C4-2B (cell line): ENCODE data around the gene VEGFD.

Experiments used
- H3K27ac ChIP-seq: fragments of 450-650 bp; 2 replicates; pipeline ENCODE4 v1.5.1; 2017
- ZFX ChIP-seq: fragments of 450-650 bp; IDR thresholded peaks from 2 replicates; pipeline ENCODE4 v1.6.1; 2017
- TF ChIP-seq, protein P1 (sequence below): fragments of 450-650 bp; conservative IDR thresholded peaks from 2 replicates; pipeline ENCODE4 v1.5.1; 2017; ENCODE audit warnings: mild to moderate bottlenecking

VEGFD gene, protein sequence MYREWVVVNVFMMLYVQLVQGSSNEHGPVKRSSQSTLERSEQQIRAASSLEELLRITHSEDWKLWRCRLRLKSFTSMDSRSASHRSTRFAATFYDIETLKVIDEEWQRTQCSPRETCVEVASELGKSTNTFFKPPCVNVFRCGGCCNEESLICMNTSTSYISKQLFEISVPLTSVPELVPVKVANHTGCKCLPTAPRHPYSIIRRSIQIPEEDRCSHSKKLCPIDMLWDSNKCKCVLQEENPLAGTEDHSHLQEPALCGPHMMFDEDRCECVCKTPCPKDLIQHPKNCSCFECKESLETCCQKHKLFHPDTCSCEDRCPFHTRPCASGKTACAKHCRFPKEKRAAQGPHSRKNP

GRCh38 chrX:15384304-15384703 is at the start of gene VEGFD:
VEGFD (minus strand) TSS chrX:15384413; CDS start chrX:15383946, 467 bp downstream.
- no peak within 1 kb of the TSS for H3K27ac ChIP-seq
- no peak for TF ChIP-seq ZFX
- TF ChIP-seq, protein P1, sequence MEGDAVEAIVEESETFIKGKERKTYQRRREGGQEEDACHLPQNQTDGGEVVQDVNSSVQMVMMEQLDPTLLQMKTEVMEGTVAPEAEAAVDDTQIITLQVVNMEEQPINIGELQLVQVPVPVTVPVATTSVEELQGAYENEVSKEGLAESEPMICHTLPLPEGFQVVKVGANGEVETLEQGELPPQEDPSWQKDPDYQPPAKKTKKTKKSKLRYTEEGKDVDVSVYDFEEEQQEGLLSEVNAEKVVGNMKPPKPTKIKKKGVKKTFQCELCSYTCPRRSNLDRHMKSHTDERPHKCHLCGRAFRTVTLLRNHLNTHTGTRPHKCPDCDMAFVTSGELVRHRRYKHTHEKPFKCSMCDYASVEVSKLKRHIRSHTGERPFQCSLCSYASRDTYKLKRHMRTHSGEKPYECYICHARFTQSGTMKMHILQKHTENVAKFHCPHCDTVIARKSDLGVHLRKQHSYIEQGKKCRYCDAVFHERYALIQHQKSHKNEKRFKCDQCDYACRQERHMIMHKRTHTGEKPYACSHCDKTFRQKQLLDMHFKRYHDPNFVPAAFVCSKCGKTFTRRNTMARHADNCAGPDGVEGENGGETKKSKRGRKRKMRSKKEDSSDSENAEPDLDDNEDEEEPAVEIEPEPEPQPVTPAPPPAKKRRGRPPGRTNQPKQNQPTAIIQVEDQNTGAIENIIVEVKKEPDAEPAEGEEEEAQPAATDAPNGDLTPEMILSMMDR: no peak

DNA sequence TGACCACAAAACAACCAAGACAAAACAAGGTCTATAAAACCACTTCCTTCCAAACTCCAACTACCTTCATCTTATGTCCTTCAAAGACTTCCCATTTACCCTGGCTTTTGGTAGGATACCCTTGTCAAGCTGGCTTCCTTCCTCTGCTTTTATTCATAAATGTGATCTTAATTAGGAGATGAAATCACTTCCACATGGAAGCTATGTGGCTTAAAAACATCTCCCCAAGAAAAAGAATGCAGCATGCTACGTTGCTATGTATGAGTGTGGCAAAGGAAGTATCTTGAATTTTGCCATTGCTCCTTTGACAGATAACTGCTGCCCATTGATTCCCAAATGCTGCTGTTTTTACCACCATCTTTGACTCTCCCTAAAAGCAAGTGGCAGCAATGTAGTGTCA is 46.4 kb upstream of the VEGFD start:
- H3K27ac ChIP-seq: no peak overlapping the region
- TF ChIP-seq ZFX: no peak
- TF ChIP-seq, protein P1: no peak

- no peak for TF ChIP-seq ZFX
- TF ChIP-seq, protein P1: no peak
These were observed 45.9 kb upstream of the VEGFD start for GRCh38 chrX:15430076-15430475.

GRCh38 chrX:15425024-15425423 is 40.8 kb upstream of the VEGFD start:
- H3K27ac ChIP-seq: no peak overlapping the region
- no peak for TF ChIP-seq ZFX
- TF ChIP-seq, protein P1: no peak

More at GRCh38 chrX:15430076-15430475, 45.9 kb upstream of the VEGFD start:
- no peak overlapping the region for H3K27ac ChIP-seq

DNA sequence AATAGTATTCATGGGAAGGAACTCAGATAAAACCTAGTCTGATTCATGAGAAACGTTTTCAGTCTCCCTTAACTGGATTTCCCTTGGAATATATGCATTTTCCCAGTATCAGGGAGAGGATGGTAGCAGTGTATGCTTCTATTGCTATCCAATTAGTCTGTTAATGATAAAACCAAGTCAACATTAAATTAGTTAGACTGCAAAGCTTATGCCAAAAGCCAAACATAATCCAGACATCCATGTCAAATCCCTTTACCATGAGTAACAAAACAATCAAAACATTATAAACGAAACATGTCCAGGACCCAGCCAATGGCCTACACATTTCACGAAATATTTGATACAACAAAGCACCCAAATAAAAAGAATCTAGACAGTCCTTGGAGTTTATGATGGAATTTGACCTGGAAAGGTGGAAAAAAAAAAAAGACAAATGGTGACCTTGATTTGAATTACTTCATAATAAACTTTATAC is 34.5 kb upstream of the VEGFD start:
- H3K27ac ChIP-seq: no peak overlapping the region
- TF ChIP-seq, protein P1: no peak
- no peak for TF ChIP-seq ZFX

GRCh38 chrX:15418041-15418706 is 34.0 kb upstream of the VEGFD start:
- TF ChIP-seq, protein P1: no peak
- TF ChIP-seq ZFX: no peak
- H3K27ac ChIP-seq: no peak overlapping the region
